ENCODE results near the gene SNX6.

SNX6 gene

GRCh38 chr14:34633742-34634141 is 3.8 kb upstream of the SNX6 start:
- DNase-seq, result no peak

- DNase-seq, result no peak
Measured at GRCh38 chr14:34632411-34632978, 2.5 kb upstream of the SNX6 start.

DNA sequence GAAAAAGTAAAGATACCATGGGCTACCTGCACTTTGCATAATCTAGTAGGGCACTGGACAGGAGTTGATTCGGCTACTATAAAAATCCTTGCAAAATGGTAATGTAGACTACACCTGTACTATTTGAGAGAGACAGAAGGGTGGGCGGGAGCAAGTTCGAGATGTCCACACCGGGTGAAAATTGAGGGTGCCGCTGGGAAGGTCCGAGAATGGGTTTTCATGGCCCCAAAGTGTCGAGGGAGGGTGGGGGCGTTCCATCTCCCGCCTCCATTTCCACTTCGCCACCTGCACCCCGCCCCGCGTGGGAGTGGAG is 648 bp downstream of the SNX6 start:
- DNase-seq, result no peak

- peak; percentile 47 for DNase-seq
Measured at GRCh38 chr14:34628681-34629135, 1.2 kb downstream of the SNX6 start.

GRCh38 chr14:34623506-34623905 is 6.4 kb downstream of the SNX6 start:
- DNase-seq, result no peak

- DNase-seq, result no peak
Measured at GRCh38 chr14:34620839-34621238, 9.1 kb downstream of the SNX6 start.

- DNase-seq, result no peak
Measured at GRCh38 chr14:34620115-34620514, 9.8 kb downstream of the SNX6 start.

GRCh38 chr14:34619471-34619870 is 10.5 kb downstream of the SNX6 start:
- no peak for DNase-seq

- DNase-seq, result no peak
Measured at GRCh38 chr14:34616360-34616759, 13.6 kb downstream of the SNX6 start.

- DNase-seq, result no peak
Measured at GRCh38 chr14:34615507-34615906, 14.4 kb downstream of the SNX6 start.

DNA sequence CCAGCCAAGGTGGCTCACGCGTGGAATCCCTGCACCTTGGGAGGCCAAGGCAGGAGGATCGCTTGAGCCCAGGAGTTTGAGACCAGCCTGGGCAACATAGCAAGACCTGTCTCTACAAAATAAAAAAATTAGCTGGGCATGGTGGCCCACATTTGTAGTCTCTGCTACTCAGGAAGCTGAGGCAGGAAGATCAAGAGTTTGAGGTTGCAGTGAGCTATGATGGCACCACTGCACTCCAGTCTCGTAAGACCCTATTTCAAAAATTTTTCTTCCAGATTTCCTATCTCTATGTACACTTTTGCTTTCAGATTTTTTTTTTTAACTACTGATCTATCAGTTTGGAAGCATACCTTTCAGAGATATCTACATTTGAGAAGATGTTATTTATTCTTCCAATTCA is 15.3 kb downstream of the SNX6 start:
- DNase-seq, result no peak

- DNase-seq, result no peak
Measured at GRCh38 chr14:34610101-34610500, 19.8 kb downstream of the SNX6 start.

- DNase-seq, result no peak
Measured at GRCh38 chr14:34605461-34605860, 24.5 kb downstream of the SNX6 start.

GRCh38 chr14:34604995-34605394 is 25.0 kb downstream of the SNX6 start:
- DNase-seq, result no peak

DNA sequence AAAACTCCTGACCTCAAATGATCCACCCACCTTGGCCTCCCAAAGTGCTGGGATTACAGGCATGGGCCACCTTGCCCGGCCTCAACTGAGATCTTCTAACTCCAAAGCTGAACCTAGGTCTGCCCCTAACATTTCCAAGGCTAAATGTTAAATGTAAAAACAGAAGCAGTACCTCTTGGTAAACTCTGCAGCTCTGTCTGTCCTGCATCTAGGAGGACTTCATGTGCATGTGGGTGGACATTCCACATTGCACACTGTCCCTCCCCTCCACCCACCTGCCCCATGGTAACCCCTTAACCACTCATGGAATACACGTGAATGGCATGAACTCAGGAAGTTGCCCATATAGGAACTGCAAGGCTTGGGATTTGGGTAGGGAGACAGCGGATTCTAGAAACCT is 33.1 kb downstream of the SNX6 start:
- DNase-seq, result no peak

DNA sequence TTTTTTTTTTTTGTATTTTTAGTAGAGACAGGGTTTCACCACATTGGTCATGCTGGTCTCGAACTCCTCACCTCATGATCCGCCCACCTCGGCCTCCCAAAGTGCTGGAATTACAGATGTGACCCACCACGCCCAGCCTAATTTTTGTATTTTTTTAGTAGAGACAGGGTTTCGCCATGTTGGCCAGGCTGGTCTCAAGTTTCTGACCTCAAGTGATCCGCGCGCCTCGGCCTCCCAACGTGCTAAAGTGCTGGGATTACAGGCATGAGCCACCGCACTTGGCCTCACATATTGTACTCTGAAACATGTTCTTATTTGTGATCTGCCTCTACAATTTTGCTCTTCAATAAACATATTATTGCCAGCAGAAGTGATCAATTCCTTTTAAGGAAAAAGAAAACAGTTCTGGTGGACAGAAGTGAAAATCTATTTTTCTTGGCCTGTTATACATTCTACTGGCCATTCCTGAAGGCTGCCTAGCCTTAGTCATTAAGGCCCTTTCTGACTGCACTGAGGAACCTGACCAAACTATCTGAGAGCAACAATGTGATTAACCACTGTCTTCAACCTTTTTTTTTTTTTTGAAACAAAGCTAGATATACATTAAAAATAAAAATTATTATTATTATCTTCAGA is 36.1 kb downstream of the SNX6 start:
- DNase-seq, result no peak

DNA sequence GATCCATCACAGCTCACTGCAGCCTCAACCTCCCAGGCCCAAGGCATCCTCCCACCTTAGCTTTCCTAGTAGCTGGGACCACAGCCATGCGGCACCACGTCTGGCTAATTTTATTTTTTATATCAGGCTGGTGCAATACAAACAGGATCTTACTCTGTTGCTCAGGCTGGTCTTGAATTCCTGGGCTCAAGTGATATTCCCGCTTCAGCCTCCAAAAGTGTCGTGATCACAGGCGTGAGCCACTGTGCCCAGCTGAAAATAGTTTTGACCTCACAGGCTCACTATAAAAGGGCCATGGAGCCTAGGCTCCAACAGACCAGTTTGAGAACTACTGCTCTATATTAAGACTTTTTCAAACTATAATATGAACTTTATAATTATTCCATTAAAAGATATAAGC is 37.3 kb downstream of the SNX6 start:
- no peak for DNase-seq

DNA sequence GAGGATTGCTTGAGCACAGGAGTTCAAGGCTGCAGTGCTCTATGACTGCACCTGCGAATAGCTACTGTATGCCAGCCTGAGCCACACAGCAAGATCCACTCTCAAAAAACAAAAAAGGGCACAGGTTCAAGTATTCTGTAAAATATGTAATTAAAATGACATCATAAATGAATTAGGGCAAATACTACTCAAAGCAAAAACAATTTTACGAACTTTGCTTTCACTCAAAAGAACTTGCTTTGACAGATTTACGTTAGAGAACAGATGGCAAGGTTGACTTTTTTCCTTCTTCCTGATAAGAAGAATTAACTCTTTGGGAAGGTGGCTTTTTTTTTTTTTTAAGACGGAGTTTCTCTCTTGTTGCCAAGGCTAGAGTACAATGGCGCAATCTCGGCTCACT is 46.4 kb downstream of the SNX6 start:
- DNase-seq, result no peak

- DNase-seq, result no peak
Measured at GRCh38 chr14:34582117-34582680, 47.7 kb downstream of the SNX6 start.

DNA sequence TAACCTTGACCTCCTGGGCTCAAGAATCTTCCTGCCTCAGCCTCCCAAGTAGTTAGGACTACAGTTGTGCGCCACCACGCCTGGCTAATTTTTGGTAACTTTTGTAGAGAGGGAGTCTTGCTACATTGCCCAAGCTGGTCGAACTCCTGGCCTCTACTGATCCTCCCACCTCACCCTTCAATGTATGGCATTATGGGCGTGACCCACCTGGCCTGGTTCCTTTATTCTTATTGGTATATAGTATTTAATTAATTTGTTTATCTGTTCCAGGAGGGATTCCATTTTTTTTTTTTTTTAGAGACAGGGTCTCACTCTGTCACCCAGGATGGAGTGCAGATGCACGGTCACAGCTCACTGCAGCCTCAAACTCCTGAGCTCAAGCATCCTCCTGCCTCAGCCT is 49.6 kb downstream of the SNX6 start:
- DNase-seq, result no peak

GRCh38 chr14:34571771-34572170 is 58.2 kb downstream of the SNX6 start:
- DNase-seq, result no peak

DNA sequence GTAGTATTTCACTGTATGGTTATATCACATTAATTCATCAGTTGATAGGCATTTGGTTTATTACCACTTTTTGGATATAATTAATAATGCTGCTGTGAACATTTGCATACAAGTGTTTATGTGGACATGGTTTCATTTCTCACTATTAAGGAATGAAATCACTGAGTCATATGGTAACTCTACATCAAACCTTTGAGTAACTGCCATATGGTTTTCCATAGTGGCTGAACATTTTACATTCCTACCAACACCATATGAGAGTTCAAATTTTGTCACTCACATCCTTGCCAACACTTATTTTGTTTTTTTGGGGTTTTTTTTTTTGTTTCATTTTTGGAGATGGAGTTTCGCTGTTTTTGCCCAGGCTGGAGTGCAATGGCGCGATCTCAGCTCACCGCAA is 60.2 kb downstream of the SNX6 start:
- no peak for DNase-seq

- DNase-seq, result no peak
Measured at GRCh38 chr14:34568803-34569202, 61.1 kb downstream of the SNX6 start.

DNA sequence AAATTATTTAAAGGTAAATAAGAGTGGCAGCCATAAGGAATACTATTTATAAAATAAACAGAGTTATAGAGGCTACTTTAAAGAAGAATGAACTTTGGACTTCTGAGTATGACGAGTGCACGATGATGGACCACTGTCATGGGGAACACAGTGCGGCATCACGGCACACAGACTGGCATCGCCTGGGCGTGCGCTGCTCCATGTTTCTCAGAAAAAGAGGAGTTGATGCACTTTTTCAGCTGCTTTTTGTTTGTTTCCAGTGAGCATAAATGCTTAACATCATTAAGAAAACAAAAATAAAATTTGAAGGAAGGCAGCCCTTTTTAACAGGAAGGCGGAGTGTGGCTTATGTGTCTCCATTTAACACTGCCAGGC is 67.2 kb downstream of the SNX6 start:
- DNase-seq, result no peak
